ENCODE data around the gene OPHN1.

The OPHN1 gene

DNA sequence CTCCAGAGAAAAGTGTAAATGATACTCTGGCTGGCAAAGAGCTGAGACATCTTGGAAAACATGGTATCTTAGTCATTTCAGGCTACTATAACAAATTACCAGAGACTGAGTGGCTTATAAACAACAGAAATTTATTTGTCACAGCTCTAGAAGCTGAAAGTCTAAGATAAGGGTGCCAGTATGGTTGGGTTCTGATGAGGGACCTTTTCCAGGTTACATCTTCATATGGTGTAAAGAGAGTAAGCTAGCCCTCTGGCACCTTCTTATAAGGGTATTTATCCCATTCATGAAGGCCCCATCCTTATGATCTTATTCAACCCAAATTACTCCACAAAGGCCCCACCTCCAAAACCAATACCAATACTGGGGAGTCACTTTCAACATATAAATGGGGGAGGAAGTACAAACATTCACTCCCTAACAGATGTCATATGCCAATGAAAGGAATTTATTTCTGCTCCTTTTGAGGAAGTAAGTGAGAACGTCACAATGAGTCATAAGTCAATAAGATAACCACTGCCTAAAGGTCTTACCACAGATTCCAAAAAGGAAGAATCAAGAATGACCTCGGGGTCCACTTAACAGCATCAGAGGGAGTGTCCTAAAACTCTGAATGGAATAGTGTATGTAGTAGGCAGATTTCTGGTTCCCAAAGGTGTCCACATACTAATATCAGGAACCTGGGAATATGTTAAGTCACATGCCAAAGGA, 246.6 kb downstream of the OPHN1 start:
- no peak overlapping the region for H3K9ac ChIP-seq
- no peaks in the 10 kb centered on the region for H3K79me2 ChIP-seq (ENCODE audit: insufficient read depth, low read depth)
- H3K4me3 ChIP-seq (IDR thresholded peaks at IDR 0.05; ENCODE audit: insufficient read depth, low read depth, low read length) = no peak overlapping the region
- no peak overlapping the region for H3K4me2 ChIP-seq
- TF ChIP-seq, protein P1, sequence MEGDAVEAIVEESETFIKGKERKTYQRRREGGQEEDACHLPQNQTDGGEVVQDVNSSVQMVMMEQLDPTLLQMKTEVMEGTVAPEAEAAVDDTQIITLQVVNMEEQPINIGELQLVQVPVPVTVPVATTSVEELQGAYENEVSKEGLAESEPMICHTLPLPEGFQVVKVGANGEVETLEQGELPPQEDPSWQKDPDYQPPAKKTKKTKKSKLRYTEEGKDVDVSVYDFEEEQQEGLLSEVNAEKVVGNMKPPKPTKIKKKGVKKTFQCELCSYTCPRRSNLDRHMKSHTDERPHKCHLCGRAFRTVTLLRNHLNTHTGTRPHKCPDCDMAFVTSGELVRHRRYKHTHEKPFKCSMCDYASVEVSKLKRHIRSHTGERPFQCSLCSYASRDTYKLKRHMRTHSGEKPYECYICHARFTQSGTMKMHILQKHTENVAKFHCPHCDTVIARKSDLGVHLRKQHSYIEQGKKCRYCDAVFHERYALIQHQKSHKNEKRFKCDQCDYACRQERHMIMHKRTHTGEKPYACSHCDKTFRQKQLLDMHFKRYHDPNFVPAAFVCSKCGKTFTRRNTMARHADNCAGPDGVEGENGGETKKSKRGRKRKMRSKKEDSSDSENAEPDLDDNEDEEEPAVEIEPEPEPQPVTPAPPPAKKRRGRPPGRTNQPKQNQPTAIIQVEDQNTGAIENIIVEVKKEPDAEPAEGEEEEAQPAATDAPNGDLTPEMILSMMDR (conservative IDR thresholded peaks at IDR 0.05; ENCODE audit: low read depth, low read length) = no peak
- H3K4me1 ChIP-seq (ENCODE audit: low read depth, poor library complexity, severe bottlenecking) = no peaks in the 10 kb centered on the region
- H4K20me1 ChIP-seq (ENCODE audit: insufficient read depth) = no peaks in the 10 kb centered on the region
- H2AFZ ChIP-seq (ENCODE audit: low read depth) = no peak overlapping the region
- no peaks in the 10 kb centered on the region for H3K36me3 ChIP-seq (ENCODE audit: insufficient read depth)
- no peaks in the 10 kb centered on the region for H3K27me3 ChIP-seq (ENCODE audit: insufficient read depth, low read depth)
- no peak overlapping the region for H3K27ac ChIP-seq

DNA sequence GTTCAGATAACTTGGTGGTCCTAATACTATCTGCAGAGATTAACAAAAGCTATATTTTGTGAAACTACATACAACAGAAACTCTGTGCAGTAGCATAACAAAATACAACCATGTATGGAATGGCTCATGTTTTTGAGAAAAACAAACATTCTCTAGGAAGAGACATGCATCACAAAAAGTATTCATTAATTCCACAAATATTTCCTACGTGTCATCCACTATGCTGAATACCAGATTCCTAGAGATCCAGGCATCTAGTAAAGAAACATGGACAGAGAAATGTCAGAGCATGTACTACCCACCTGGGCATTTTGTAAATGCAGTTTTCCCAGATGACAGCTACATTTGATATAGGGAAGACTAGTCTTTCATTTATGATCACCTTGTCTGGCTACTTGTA, 248.1 kb downstream of the OPHN1 start:
- Histone ChIP-seq H3K27ac (no peak overlapping the region), H3K27me3 (ENCODE audit: insufficient read depth, low read depth) (no peaks in the 10 kb centered on the region), H2AFZ (ENCODE audit: low read depth) (no peak overlapping the region)

DNA sequence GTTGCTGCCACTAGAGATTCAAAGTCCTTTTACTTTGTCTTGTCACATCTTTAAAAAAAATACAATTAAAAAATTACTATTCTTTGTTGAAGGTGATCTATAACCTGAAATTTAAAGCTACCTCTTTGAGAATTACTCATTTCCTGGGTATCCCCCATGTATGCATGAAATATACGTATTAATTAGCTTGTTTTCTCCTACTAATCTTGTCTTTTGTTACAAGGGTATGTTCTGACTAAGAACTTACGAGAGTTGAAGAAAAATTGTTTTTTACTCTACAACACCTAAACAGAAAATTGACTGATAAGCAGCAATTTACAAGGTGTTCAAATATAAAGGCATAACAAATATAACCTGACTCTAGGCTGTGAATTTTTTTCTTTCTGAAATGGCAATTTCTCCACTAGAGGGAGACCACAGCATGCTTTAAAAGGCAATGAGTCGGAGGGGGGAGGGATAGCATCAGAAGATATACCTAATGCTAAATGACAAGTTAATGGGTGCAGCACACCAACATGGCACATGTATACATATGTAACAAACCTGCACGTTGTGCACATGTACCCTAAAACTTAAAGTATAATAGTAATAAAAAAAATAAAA, 249.6 kb downstream of the OPHN1 start:
- Histone ChIP-seq H3K4me3 (IDR thresholded peaks at IDR 0.05; ENCODE audit: insufficient read depth, low read depth, low read length) (no peak overlapping the region), H3K79me2 (ENCODE audit: insufficient read depth, low read depth) (no peaks in the 10 kb centered on the region), H2AFZ (ENCODE audit: low read depth) (no peak overlapping the region), H3K4me2 (no peak overlapping the region), H3K27ac (no peak overlapping the region), H3K4me1 (ENCODE audit: low read depth, poor library complexity, severe bottlenecking) (no peaks in the 10 kb centered on the region), H3K9ac (no peak overlapping the region), H3K27me3 (ENCODE audit: insufficient read depth, low read depth) (no peaks in the 10 kb centered on the region), H3K36me3 (ENCODE audit: insufficient read depth) (no peaks in the 10 kb centered on the region), H4K20me1 (ENCODE audit: insufficient read depth) (no peaks in the 10 kb centered on the region)
- TF ChIP-seq, protein P1 (conservative IDR thresholded peaks at IDR 0.05; ENCODE audit: low read depth, low read length) = peak; percentile 51; the same call in 1 of the 2 replicates

More for the DNA sequence above, 248.1 kb downstream of the OPHN1 start:
- Histone ChIP-seq H4K20me1 (ENCODE audit: insufficient read depth) (no peaks in the 10 kb centered on the region), H3K4me1 (ENCODE audit: low read depth, poor library complexity, severe bottlenecking) (no peaks in the 10 kb centered on the region), H3K9ac (no peak overlapping the region), H3K79me2 (ENCODE audit: insufficient read depth, low read depth) (no peaks in the 10 kb centered on the region), H3K36me3 (ENCODE audit: insufficient read depth) (no peaks in the 10 kb centered on the region), H3K4me3 (IDR thresholded peaks at IDR 0.05; ENCODE audit: insufficient read depth, low read depth, low read length) (no peak overlapping the region), H3K4me2 (no peak overlapping the region)
- TF ChIP-seq, protein P1 (conservative IDR thresholded peaks at IDR 0.05; ENCODE audit: low read depth, low read length) = no peak

DNA sequence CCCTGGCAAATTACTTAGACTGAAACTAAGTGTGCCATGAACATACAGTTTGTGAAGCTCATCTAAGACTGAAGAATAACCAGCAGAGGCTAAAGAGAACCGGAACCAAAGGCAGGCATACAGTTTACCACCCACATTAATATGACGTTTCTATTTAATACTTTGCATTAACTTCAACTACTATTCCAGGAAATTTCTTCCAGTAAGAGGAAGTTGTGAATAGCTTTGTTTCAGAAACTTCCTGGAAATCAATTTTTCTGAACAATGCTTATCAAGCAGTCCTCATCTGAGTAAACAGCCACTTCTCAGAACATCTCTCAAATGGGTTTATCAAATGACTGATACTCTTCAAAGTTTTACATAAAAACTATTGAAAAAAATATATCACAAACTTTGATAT, 252.7 kb downstream of the OPHN1 start:
- Histone ChIP-seq H3K36me3 (ENCODE audit: insufficient read depth) (no peaks in the 10 kb centered on the region), H2AFZ (ENCODE audit: low read depth) (no peak overlapping the region), H3K27ac (no peak overlapping the region), H3K4me2 (no peak overlapping the region), H3K79me2 (ENCODE audit: insufficient read depth, low read depth) (no peaks in the 10 kb centered on the region), H3K4me3 (IDR thresholded peaks at IDR 0.05; ENCODE audit: insufficient read depth, low read depth, low read length) (no peak overlapping the region), H3K4me1 (ENCODE audit: low read depth, poor library complexity, severe bottlenecking) (no peaks in the 10 kb centered on the region), H4K20me1 (ENCODE audit: insufficient read depth) (no peaks in the 10 kb centered on the region), H3K27me3 (ENCODE audit: insufficient read depth, low read depth) (no peaks in the 10 kb centered on the region), H3K9ac (no peak overlapping the region)
- TF ChIP-seq, protein P1 (conservative IDR thresholded peaks at IDR 0.05; ENCODE audit: low read depth, low read length) = no peak
